ENCODE results near the gene FGF14. TPM values are rescaled to one million over a fixed set of nuclear protein-coding genes. Genes with fewer than 3 reads are reported as not detected.

FGF14 gene
- total RNA-seq, 2 experiments from 2014 or later = not detected

DNA sequence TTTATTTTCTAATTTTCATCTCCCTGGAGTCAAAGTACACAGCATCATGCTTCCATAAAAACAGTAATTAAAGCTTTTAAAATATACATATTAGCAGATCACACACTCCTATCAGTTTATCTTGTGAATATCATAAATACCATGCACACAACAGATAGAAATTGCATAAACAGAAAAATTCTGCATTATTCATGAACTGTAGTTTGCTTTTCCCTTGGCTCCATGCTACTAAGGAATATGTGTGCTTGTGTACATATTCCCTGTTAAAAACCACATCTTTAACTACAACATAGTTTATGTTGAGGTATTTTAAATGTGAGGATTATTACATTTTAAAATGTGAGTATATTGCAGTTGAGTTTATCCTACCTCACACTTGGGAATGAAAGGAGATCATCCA is 193.5 kb downstream of the FGF14 start:
- H3K4me1 Mint-ChIP-seq = no peaks in the 10 kb centered on the region
- no peaks in the 10 kb centered on the region for H3K27me3 Mint-ChIP-seq
- ChIA-PET POLR2A (no interaction called here), CTCF (no interaction called here)
- H3K36me3 Mint-ChIP-seq (ENCODE audit: low read depth) = no peaks in the 10 kb centered on the region
- no peak for DNase-seq
- H3K9me3 Mint-ChIP-seq (ENCODE audit: low read depth) = no peaks in the 10 kb centered on the region
- H3K27ac Mint-ChIP-seq = no peak overlapping the region
- no peak overlapping the region for H3K4me3 Mint-ChIP-seq
- intact Hi-C loops (cut with DNase I, micrococcal nuclease) = no loop called here
- no peak for ATAC-seq

- ChIA-PET CTCF (no interaction called here), POLR2A (no interaction called here)
- intact Hi-C loops (cut with DNase I, micrococcal nuclease) = no loop called here
- Mint-ChIP-seq H3K36me3 (ENCODE audit: low read depth) (no peaks in the 10 kb centered on the region), H3K27me3 (no peaks in the 10 kb centered on the region), H3K4me3 (no peak overlapping the region), H3K9me3 (ENCODE audit: low read depth) (no peaks in the 10 kb centered on the region), H3K4me1 (no peaks in the 10 kb centered on the region), H3K27ac (no peak overlapping the region)
- no peak for ATAC-seq
- DNase-seq = no peak
Observed at GRCh38 chr13:102207680-102208342, 194.0 kb downstream of the FGF14 start.

- intact Hi-C loops (cut with DNase I, micrococcal nuclease) = no loop called here
- H3K4me3 Mint-ChIP-seq = no peak overlapping the region
- ChIA-PET POLR2A (no interaction called here), CTCF (no interaction called here)
- ATAC-seq (no peak), DNase-seq (no peak)
- no peak overlapping the region for H3K27ac Mint-ChIP-seq
- H3K27me3 Mint-ChIP-seq = peaks cover 1% of the 10 kb centered on the region
- H3K4me1 Mint-ChIP-seq = no peaks in the 10 kb centered on the region
- no peaks in the 10 kb centered on the region for H3K9me3 Mint-ChIP-seq (ENCODE audit: low read depth)
- no peaks in the 10 kb centered on the region for H3K36me3 Mint-ChIP-seq (ENCODE audit: low read depth)
Observed at GRCh38 chr13:102203718-102204117, 198.1 kb downstream of the FGF14 start.

- H3K27me3 Mint-ChIP-seq = peaks cover 6% of the 10 kb centered on the region
- no peaks in the 10 kb centered on the region for H3K9me3 Mint-ChIP-seq (ENCODE audit: low read depth)
- ATAC-seq (no peak), DNase-seq (no peak)
- intact Hi-C loops (cut with DNase I, micrococcal nuclease) = no loop called here
- POLR2A ChIA-PET = no interaction called here
- no peaks in the 10 kb centered on the region for H3K4me1 Mint-ChIP-seq
- H3K4me3 Mint-ChIP-seq = no peak overlapping the region
- CTCF ChIA-PET = interaction anchor here (0.9 kb wide), 1 partner anchor 56 kb away, joined by 3 read pairs; no protein-coding TSS in a partner anchor
- H3K36me3 Mint-ChIP-seq (ENCODE audit: low read depth) = no peaks in the 10 kb centered on the region
- H3K27ac Mint-ChIP-seq = no peak overlapping the region
Observed at GRCh38 chr13:102198418-102199311, 203.2 kb downstream of the FGF14 start.

DNA sequence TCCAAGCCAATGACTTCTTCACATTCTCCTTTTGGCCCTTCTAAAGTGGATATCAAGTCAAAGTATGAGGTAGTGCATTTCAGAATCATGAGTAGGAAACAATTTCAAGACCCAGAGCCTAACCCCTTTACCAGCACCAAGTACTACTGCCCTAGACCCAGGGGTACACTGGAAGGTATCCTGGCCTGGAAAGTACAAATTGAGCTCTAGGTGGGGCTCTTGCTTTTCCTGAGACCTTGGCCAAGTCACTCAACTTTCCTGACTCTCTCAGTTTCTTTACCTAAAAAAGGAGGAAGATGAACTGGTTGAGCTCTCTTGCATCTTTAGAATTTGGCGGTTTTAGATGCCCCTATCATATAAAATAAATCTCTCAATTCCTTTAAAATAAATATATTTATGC is 204.7 kb downstream of the FGF14 start:
- DNase-seq = no peak
- H3K27me3 Mint-ChIP-seq = peaks cover 13% of the 10 kb centered on the region
- ChIA-PET CTCF (interaction anchor here (0.7 kb wide), 1 partner anchor 332 kb away, joined by 3 read pairs; no protein-coding TSS in a partner anchor), POLR2A (no interaction called here)
- H3K4me1 Mint-ChIP-seq = peaks cover 2% of the 10 kb centered on the region
- H3K36me3 Mint-ChIP-seq (ENCODE audit: low read depth) = no peaks in the 10 kb centered on the region
- H3K9me3 Mint-ChIP-seq (ENCODE audit: low read depth) = no peaks in the 10 kb centered on the region
- intact Hi-C loops (cut with DNase I, micrococcal nuclease) = loop anchor here in 1 of 2 experiments (1.0 kb wide), 1 partner anchor 260 kb away; no protein-coding TSS in a partner anchor
- H3K4me3 Mint-ChIP-seq = no peak overlapping the region
- no peak for ATAC-seq
- H3K27ac Mint-ChIP-seq = no peak overlapping the region

DNA sequence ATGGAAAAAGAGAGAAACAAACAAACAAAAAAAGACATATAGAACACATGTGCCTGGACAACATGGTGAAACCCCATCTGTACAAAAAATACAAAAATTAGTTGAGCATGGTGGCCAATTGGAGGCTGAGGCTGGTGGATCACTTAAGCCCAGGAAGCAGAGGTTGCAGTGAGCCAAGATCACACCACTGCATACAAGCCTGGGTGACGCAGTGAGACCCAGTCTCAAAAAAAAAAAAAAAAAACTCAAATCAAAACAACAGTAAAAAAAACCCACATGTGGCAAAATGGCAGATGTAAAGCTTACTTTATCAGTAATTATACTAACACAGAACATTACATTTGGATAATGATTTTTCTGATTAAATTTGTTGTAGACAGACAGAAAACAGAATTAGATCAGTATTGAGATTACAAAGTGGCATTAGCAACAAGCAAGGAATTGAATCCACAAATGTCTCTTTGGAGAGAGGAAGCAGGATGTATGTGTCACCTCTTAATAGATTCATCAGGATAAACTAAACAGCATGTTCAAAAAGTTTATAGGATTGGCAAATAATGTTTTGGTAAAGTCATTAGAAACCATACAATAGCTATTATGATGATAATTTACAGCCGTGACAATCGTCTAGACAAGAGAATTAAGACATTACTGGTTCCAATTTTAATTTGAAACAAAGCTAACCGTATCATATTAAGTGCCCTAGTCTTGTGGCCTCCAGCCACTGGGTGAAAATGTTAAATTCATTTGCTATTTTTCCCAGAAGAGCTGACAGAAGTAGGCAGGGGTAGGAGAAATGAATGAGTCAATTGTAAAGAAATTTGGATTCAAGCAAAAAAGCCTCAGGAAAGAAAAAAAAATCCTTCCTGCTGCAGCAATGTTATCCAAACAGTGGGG is 206.0 kb downstream of the FGF14 start:
- intact Hi-C loops (cut with DNase I, micrococcal nuclease) = no loop called here
- POLR2A ChIA-PET = no interaction called here
- peaks cover 4% of the 10 kb centered on the region for H3K4me1 Mint-ChIP-seq

GRCh38 chr13:102192858-102193257 is 209.0 kb downstream of the FGF14 start:
- H3K9me3 Mint-ChIP-seq (ENCODE audit: low read depth) = no peaks in the 10 kb centered on the region
- DNase-seq = no peak
- CTCF ChIA-PET = no interaction called here
- POLR2A ChIA-PET = no interaction called here
- no peak overlapping the region for H3K4me3 Mint-ChIP-seq
- intact Hi-C loops (cut with DNase I, micrococcal nuclease) = no loop called here
- no peaks in the 10 kb centered on the region for H3K36me3 Mint-ChIP-seq (ENCODE audit: low read depth)
- peaks cover 9% of the 10 kb centered on the region for H3K27me3 Mint-ChIP-seq
- no peak overlapping the region for H3K27ac Mint-ChIP-seq
- H3K4me1 Mint-ChIP-seq = peaks cover 4% of the 10 kb centered on the region
- ATAC-seq = no peak

More for the DNA sequence above, 206.0 kb downstream of the FGF14 start:
- CTCF ChIA-PET = no interaction called here
- no peak for DNase-seq
- H3K36me3 Mint-ChIP-seq (ENCODE audit: low read depth) = no peaks in the 10 kb centered on the region
- ATAC-seq = no peak
- H3K27me3 Mint-ChIP-seq = peaks cover 13% of the 10 kb centered on the region
- no peak overlapping the region for H3K4me3 Mint-ChIP-seq
- no peak overlapping the region for H3K27ac Mint-ChIP-seq
- no peaks in the 10 kb centered on the region for H3K9me3 Mint-ChIP-seq (ENCODE audit: low read depth)

DNA sequence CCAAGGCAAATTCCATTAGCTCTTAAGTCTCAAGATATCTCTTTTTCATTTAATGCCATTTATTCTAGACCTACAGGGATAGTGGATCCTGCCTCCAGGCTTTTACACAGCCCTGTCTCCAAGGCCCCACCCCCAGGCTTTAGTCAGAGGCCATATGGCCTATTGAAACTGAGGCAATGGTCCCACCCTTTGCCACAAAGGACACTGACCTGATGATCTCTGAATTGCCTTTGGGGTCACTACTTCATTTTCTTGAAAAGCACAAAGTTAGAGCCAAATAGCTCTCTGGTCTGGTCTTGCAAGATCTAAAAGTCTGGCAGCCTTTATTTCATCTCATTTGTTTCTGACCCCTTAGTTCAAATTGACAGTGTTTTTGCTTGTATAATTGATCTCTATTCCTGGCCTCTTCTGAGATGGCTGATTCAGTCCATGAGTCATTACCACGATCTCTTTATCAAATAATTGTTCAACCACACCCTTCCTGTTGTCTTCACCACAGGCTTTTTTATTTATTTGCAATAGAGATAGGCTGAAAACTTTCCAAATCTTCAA is 209.8 kb downstream of the FGF14 start:
- ATAC-seq = no peak

GRCh38 chr13:102190930-102191329 is 210.9 kb downstream of the FGF14 start:
- no peak overlapping the region for H3K4me3 Mint-ChIP-seq
- DNase-seq (no peak), ATAC-seq (no peak)
- H3K27ac Mint-ChIP-seq = no peak overlapping the region
- H3K4me1 Mint-ChIP-seq = peaks cover 4% of the 10 kb centered on the region
- H3K36me3 Mint-ChIP-seq (ENCODE audit: low read depth) = no peaks in the 10 kb centered on the region
- H3K9me3 Mint-ChIP-seq (ENCODE audit: low read depth) = no peaks in the 10 kb centered on the region
- POLR2A ChIA-PET = interaction anchor here (0.6 to 0.7 kb wide), 2 partner anchors 381 to 564 kb away, joined by 3 read pairs; no protein-coding TSS in a partner anchor
- intact Hi-C loops (cut with DNase I, micrococcal nuclease) = no loop called here
- peaks cover 10% of the 10 kb centered on the region for H3K27me3 Mint-ChIP-seq
- CTCF ChIA-PET = no interaction called here

More for the DNA sequence above, 209.8 kb downstream of the FGF14 start:
- no peak for DNase-seq
- no peak overlapping the region for H3K4me3 Mint-ChIP-seq
- no peaks in the 10 kb centered on the region for H3K36me3 Mint-ChIP-seq (ENCODE audit: low read depth)
- ChIA-PET CTCF (no interaction called here), POLR2A (no interaction called here)
- intact Hi-C loops (cut with DNase I, micrococcal nuclease) = no loop called here
- H3K27ac Mint-ChIP-seq = no peak overlapping the region
- H3K4me1 Mint-ChIP-seq = peaks cover 4% of the 10 kb centered on the region
- H3K27me3 Mint-ChIP-seq = peaks cover 7% of the 10 kb centered on the region
- no peaks in the 10 kb centered on the region for H3K9me3 Mint-ChIP-seq (ENCODE audit: low read depth)

DNA sequence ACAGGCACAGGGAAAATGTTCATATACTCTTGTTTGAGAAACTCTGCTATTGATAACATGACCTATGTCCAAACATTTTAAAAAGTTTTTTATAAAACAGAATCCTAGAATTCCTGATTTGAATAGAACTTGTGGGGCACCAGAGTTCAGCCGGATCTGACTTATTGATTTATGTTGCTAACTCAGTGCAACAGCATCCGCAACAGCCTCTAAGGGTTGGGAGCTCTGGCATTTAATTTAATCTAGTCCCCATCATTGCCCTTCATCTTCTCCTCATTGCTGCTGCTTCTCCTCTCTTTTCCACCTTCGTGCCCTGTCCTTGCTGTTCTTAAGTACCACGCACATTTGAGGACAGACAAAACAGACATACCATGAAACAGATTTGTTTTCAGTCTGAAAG is 214.5 kb downstream of the FGF14 start:
- peaks cover 3% of the 10 kb centered on the region for H3K27me3 Mint-ChIP-seq
- intact Hi-C loops (cut with DNase I, micrococcal nuclease) = no loop called here
- no peak overlapping the region for H3K4me3 Mint-ChIP-seq
- CTCF ChIA-PET = no interaction called here
- POLR2A ChIA-PET = no interaction called here
- no peaks in the 10 kb centered on the region for H3K36me3 Mint-ChIP-seq (ENCODE audit: low read depth)
- ATAC-seq = no peak
- peaks cover 3% of the 10 kb centered on the region for H3K4me1 Mint-ChIP-seq
- no peak overlapping the region for H3K27ac Mint-ChIP-seq
- no peak for DNase-seq
- no peaks in the 10 kb centered on the region for H3K9me3 Mint-ChIP-seq (ENCODE audit: low read depth)

GRCh38 chr13:102185375-102185984 is 216.4 kb downstream of the FGF14 start:
- no peak for DNase-seq
- ChIA-PET CTCF (no interaction called here), POLR2A (no interaction called here)
- Mint-ChIP-seq H3K9me3 (ENCODE audit: low read depth) (no peaks in the 10 kb centered on the region), H3K27me3 (peaks cover 3% of the 10 kb centered on the region), H3K36me3 (ENCODE audit: low read depth) (no peaks in the 10 kb centered on the region), H3K27ac (no peak overlapping the region), H3K4me3 (no peak overlapping the region), H3K4me1 (no peaks in the 10 kb centered on the region)
- ATAC-seq = no peak
- intact Hi-C loops (cut with DNase I, micrococcal nuclease) = no loop called here

Data from activated CD4-positive, alpha-beta T cell treated with anti-CD3 and anti-CD28 coated beads for 36 hours (primary cell).